ENCODE data around the gene LCA5L. TPM values are rescaled to one million over a fixed set of nuclear protein-coding genes. Genes with fewer than 3 reads are reported as not detected.

The LCA5L gene
- total and polyA plus RNA-seq, 2 donors (not counting 1 experiment from before 2014, with no cell fraction given): 0.62 TPM; not detected in 1

- Histone ChIP-seq H3K4me3 (ENCODE audit: control extremely low read depth in 1 of 5, extremely low read depth in 1 of 5, insufficient read depth in 1 of 5, low read depth in 2 of 5, low read length in 4 of 5) (no peak overlapping the region), H3K27me3 (replicated peaks in 1 of 4; ENCODE audit: control extremely low read depth in 1 of 4, control insufficient read depth in 3 of 4, insufficient read depth in 4 of 4, low read length in 3 of 4) (no peaks in the 10 kb centered on the region), H3K9me3 (ENCODE audit: control extremely low read depth in 1 of 3, control insufficient read depth in 2 of 3, insufficient read depth in 1 of 3, low read length in 2 of 3) (no peaks in the 10 kb centered on the region), H4K20me1 (ENCODE audit: control insufficient read depth, insufficient read depth, low read length, poor library complexity, severe bottlenecking) (no peaks in the 10 kb centered on the region), H2AFZ (ENCODE audit: insufficient read depth, low read depth, low read length, poor library complexity, severe bottlenecking) (no peak overlapping the region), H3K4me2 (replicated peaks; ENCODE audit: low read depth, low read length, poor library complexity, severe bottlenecking) (no peak overlapping the region), H3K27ac (ENCODE audit: low read length in 2 of 2) (no peak overlapping the region), H3K79me2 (ENCODE audit: control insufficient read depth, insufficient read depth, low read length) (no peaks in the 10 kb centered on the region), H3K4me1 (ENCODE audit: control insufficient read depth in 2 of 2, insufficient read depth in 2 of 2, low read length in 2 of 2) (no peaks in the 10 kb centered on the region), H3K36me3 (replicated peaks in 1 of 2; ENCODE audit: control extremely low read depth in 1 of 2, control insufficient read depth in 1 of 2, extremely low read depth in 1 of 2, insufficient read depth in 2 of 2, low read length in 1 of 2) (peaks cover 3 to 14% of the 10 kb centered on the region in 2 experiments), H3K9ac (ENCODE audit: low read length) (no peak overlapping the region)
- intact Hi-C loops (cut with micrococcal nuclease): no loop called here
- Mint-ChIP-seq H3K9me3 (ENCODE audit: insufficient read depth) (no peaks in the 10 kb centered on the region), H3K27ac (peak overlapping the region; percentile 11), H3K4me1 (no peaks in the 10 kb centered on the region), H3K27me3 (no peaks in the 10 kb centered on the region), H3K4me3 (no peak overlapping the region)
- ChIA-PET CTCF (interaction anchor here (0.7 kb wide), 1 partner anchor 8 kb away, joined by 3 read pairs; no protein-coding TSS in a partner anchor), POLR2A (no interaction called here)
- 96% methylated on average over 9 of the region's 11 CpGs for WGBS (ENCODE audit: insufficient coverage)
- DNase-seq (no peak), ATAC-seq (ENCODE audit: low read depth) (no peak)
- TF ChIP-seq CTCF (IDR thresholded peaks at IDR 0.05) (no peak), EZH2 (IDR thresholded peaks at IDR 0.05; ENCODE audit: borderline replicate concordance, insufficient read depth, low read depth, low read length, poor library complexity, severe bottlenecking) (no peak)
Observed at GRCh38 chr21:39397646-39398385, 47.8 kb downstream of the LCA5L start.

- TF ChIP-seq EZH2 (IDR thresholded peaks at IDR 0.05; ENCODE audit: borderline replicate concordance, insufficient read depth, low read depth, low read length, poor library complexity, severe bottlenecking) (no peak), CTCF (IDR thresholded peaks at IDR 0.05) (no peak)
- intact Hi-C loops (cut with micrococcal nuclease): no loop called here
- ATAC-seq (ENCODE audit: low read depth): no peak
- Mint-ChIP-seq H3K4me1 (peaks cover 11% of the 10 kb centered on the region), H3K27me3 (no peaks in the 10 kb centered on the region), H3K9me3 (ENCODE audit: insufficient read depth) (no peaks in the 10 kb centered on the region), H3K4me3 (no peak overlapping the region), H3K27ac (no peak overlapping the region)
- Histone ChIP-seq H3K4me2 (replicated peaks; ENCODE audit: low read depth, low read length, poor library complexity, severe bottlenecking) (no peak overlapping the region), H3K9ac (ENCODE audit: low read length) (no peak overlapping the region), H3K27me3 (replicated peaks in 1 of 4; ENCODE audit: control extremely low read depth in 1 of 4, control insufficient read depth in 3 of 4, insufficient read depth in 4 of 4, low read length in 3 of 4) (no peaks in the 10 kb centered on the region), H3K9me3 (ENCODE audit: control extremely low read depth in 1 of 3, control insufficient read depth in 2 of 3, insufficient read depth in 1 of 3, low read length in 2 of 3) (no peaks in the 10 kb centered on the region), H3K79me2 (ENCODE audit: control insufficient read depth, insufficient read depth, low read length) (peaks cover 25% of the 10 kb centered on the region), H3K4me3 (ENCODE audit: control extremely low read depth in 1 of 5, extremely low read depth in 1 of 5, insufficient read depth in 1 of 5, low read depth in 2 of 5, low read length in 4 of 5) (no peak overlapping the region), H2AFZ (ENCODE audit: insufficient read depth, low read depth, low read length, poor library complexity, severe bottlenecking) (no peak overlapping the region), H3K36me3 (replicated peaks in 1 of 2; ENCODE audit: control extremely low read depth in 1 of 2, control insufficient read depth in 1 of 2, extremely low read depth in 1 of 2, insufficient read depth in 2 of 2, low read length in 1 of 2) (peaks cover 2 to 27% of the 10 kb centered on the region in 2 experiments), H3K27ac (ENCODE audit: low read length in 2 of 2) (no peak overlapping the region), H3K4me1 (ENCODE audit: control insufficient read depth in 2 of 2, insufficient read depth in 2 of 2, low read length in 2 of 2) (peaks cover 7 to 10% of the 10 kb centered on the region in 2 donors), H4K20me1 (ENCODE audit: control insufficient read depth, insufficient read depth, low read length, poor library complexity, severe bottlenecking) (peaks cover 9% of the 10 kb centered on the region)
- POLR2A ChIA-PET: no interaction called here
- DNase-seq: no peak
- WGBS (ENCODE audit: insufficient coverage): 94% methylated on average over 5 of the region's 7 CpGs
- CTCF ChIA-PET: interaction anchor here (0.9 kb wide), 1 partner anchor 19 kb away, joined by 3 read pairs; no protein-coding TSS in a partner anchor
Observed at GRCh38 chr21:39392981-39393380, 52.6 kb downstream of the LCA5L start.

All from B cell (primary cell).